Hepatocyte (in vitro differentiated cells): ENCODE results near the gene C4orf51. TPM values are rescaled to one million over a fixed set of nuclear protein-coding genes. Genes with fewer than 3 reads are reported as not detected.

Source experiments
- DNase-seq: peaks from one replicate; pipeline ENCODE4 v3.0.0-alpha.2; 2016; ENCODE audit warnings: low spot score
- H2AFZ ChIP-seq: fragments of 200-600 bp; sonication (generic); 2 replicates; pipeline ENCODE4 v1.6.0; 2016; ENCODE audit warnings: antibody characterized with exemption, mild to moderate bottlenecking
- H3K27ac ChIP-seq: fragments of 200-600 bp; sonication (generic); 2 replicates; pipeline ENCODE4 v1.5.1; 2016; ENCODE audit warnings: mild to moderate bottlenecking
- H3K27me3 ChIP-seq: fragments of 200-600 bp; sonication (generic); 2 replicates; pipeline ENCODE4 v1.6.1; 2016
- H3K36me3 ChIP-seq: fragments of 200-600 bp; sonication (generic); replicated peaks from 2 replicates; pipeline ENCODE4 v1.5.1; 2016; ENCODE audit warnings: low read depth; ENCODE audit not compliant: insufficient read depth
- H3K4me1 ChIP-seq: fragments of 200-600 bp; sonication (generic); 2 replicates; pipeline ENCODE4 v1.5.1; 2016; ENCODE audit warnings: mild to moderate bottlenecking, moderate library complexity; ENCODE audit not compliant: insufficient read depth
- H3K4me2 ChIP-seq: fragments of 200-600 bp; sonication (generic); 2 replicates; pipeline ENCODE4 v1.6.0; 2016
- H3K4me3 ChIP-seq: fragments of 200-600 bp; sonication (generic); 2 replicates; pipeline ENCODE4 v1.5.1; 2016; ENCODE audit warnings: mild to moderate bottlenecking
- H3K79me2 ChIP-seq: fragments of 200-600 bp; sonication (generic); 2 replicates; pipeline ENCODE4 v1.6.0; 2017; ENCODE audit warnings: mild to moderate bottlenecking
- H3K9me2 ChIP-seq: fragments of 200-600 bp; sonication (generic); replicated peaks from 2 replicates; pipeline ENCODE4 v1.6.0; 2017; ENCODE audit warnings: mild to moderate bottlenecking; ENCODE audit not compliant: insufficient read depth
- H3K9me3 ChIP-seq: fragments of 200-600 bp; sonication (generic); 2 replicates; pipeline ENCODE4 v1.5.1; 2016; ENCODE audit warnings: low read depth, mild to moderate bottlenecking
- H4K20me1 ChIP-seq: fragments of 200-600 bp; sonication (generic); 2 replicates; pipeline ENCODE4 v1.6.0; 2016; ENCODE audit warnings: mild to moderate bottlenecking; ENCODE audit not compliant: insufficient read depth, poor library complexity, severe bottlenecking
- EZH2 ChIP-seq: fragments of 200-600 bp; sonication (generic); IDR thresholded peaks from 2 replicates; pipeline ENCODE4 v1.6.1; 2016; ENCODE audit warnings: antibody characterized with exemption, mild to moderate bottlenecking, borderline replicate concordance
- EZH2phosphoT487 ChIP-seq: fragments of 200-600 bp; sonication (generic); IDR thresholded peaks from one replicate; pipeline ENCODE4 v1.6.1; 2018; ENCODE audit warnings: antibody characterized with exemption, mild to moderate bottlenecking, low read depth, moderate library complexity; ENCODE audit not compliant: unreplicated experiment, severe bottlenecking
- WGBS: methylation state at CpG from one replicate; pipeline ENCODE4 v1.1.6; 2016; ENCODE audit warnings: low lambda C conversion rate; ENCODE audit errors: missing lambda C conversion rate; 5-methylcytosine and 5-hydroxymethylcytosine counted together
- polyA plus RNA-seq: library from polyadenylated mRNA; unstranded; fragments of >200 nt; fragmentation: Nextera tagmentation; extraction: Ambion mirVana; gene quantifications from 2 replicates; pipeline ENCODE4 v1.2.1, GENCODE V29; 2016
- total RNA-seq: library from RNA; depleted of rRNA; stranded (reverse); fragments of >200 nt; gene quantifications from 2 replicates; pipeline ENCODE4 v1.2.3, GENCODE V29; 2014
- TF ChIP-seq, protein P1 (sequence below): fragments of 200-600 bp; sonication (generic); IDR thresholded peaks from 2 replicates; pipeline ENCODE4 v1.5.1; 2016; ENCODE audit warnings: antibody characterized with exemption, mild to moderate bottlenecking; ENCODE audit not compliant: poor library complexity

The C4orf51 gene
- total and polyA plus RNA-seq, 2 experiments from 2014 or later: not detected

DNA sequence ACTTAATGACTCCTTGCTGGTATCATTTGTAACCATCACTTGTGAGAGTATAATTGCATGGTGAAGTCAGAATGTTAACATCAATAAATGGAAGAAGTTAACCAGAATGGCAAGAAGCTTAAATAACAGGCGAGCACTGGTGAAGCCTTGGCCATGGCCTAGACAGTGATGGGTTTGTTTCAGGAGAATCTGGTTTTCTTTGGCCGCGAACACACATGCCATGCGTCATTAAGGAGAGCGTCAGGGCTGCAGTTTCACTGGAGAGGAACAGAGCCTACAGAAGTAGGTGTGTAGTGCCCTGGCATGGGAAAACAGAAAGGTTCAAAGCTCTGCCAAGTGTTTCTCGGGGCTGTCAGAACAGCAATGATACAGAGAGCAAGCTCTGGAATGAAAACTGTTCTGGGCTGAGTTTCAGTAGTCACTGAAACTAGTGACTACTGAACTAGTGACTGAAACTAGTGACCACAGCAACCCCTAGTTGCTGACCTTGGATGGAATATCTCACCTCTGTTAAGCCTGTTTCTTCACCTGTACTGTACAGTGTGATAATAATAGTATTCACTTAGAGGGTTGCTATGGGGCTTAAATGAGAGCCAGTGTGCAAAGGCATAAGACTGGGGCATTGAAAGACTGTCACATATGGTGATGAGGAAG, 93.8 kb downstream of the C4orf51 start:
- Histone ChIP-seq H2AFZ (no peak overlapping the region), H4K20me1 (no peaks in the 10 kb centered on the region), H3K4me3 (no peak overlapping the region), H3K4me1 (no peaks in the 10 kb centered on the region), H3K9me3 (no peaks in the 10 kb centered on the region), H3K4me2 (no peak overlapping the region), H3K79me2 (no peaks in the 10 kb centered on the region), H3K27me3 (no peaks in the 10 kb centered on the region), H3K27ac (no peak overlapping the region), H3K36me3 (no peaks in the 10 kb centered on the region), H3K9me2 (no peaks in the 10 kb centered on the region)
- DNase-seq: no peak
- no peak for TF ChIP-seq EZH2phosphoT487
- no peak for TF ChIP-seq EZH2
- TF ChIP-seq, protein P1, sequence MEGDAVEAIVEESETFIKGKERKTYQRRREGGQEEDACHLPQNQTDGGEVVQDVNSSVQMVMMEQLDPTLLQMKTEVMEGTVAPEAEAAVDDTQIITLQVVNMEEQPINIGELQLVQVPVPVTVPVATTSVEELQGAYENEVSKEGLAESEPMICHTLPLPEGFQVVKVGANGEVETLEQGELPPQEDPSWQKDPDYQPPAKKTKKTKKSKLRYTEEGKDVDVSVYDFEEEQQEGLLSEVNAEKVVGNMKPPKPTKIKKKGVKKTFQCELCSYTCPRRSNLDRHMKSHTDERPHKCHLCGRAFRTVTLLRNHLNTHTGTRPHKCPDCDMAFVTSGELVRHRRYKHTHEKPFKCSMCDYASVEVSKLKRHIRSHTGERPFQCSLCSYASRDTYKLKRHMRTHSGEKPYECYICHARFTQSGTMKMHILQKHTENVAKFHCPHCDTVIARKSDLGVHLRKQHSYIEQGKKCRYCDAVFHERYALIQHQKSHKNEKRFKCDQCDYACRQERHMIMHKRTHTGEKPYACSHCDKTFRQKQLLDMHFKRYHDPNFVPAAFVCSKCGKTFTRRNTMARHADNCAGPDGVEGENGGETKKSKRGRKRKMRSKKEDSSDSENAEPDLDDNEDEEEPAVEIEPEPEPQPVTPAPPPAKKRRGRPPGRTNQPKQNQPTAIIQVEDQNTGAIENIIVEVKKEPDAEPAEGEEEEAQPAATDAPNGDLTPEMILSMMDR: no peak
- 94% methylated on average over 6 of the region's 6 CpGs for WGBS

DNA sequence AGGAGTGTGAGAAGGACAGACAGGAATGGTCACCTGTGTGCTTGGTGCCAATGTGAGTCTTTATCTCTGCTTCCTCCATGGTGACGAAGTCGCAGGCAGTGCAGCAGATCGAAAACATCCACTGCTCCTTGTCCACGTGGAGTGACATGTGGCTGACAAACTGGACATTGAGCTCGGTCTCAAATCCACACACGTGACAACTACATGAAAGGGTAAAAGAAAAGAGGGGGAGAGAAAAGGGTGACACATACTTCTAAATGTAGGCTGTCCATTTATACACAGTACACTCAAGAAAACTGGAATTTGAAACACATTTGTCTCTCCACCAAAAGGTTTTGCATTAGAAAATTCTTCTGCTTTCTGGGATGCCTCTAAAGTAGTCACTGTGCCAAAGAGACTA, 94.5 kb downstream of the C4orf51 start:
- Histone ChIP-seq H2AFZ (no peak overlapping the region), H3K9me2 (no peaks in the 10 kb centered on the region), H3K36me3 (no peaks in the 10 kb centered on the region), H3K4me3 (no peak overlapping the region), H4K20me1 (no peaks in the 10 kb centered on the region), H3K27me3 (no peaks in the 10 kb centered on the region), H3K9me3 (no peaks in the 10 kb centered on the region), H3K4me1 (no peaks in the 10 kb centered on the region), H3K79me2 (no peaks in the 10 kb centered on the region), H3K27ac (no peak overlapping the region), H3K4me2 (no peak overlapping the region)
- TF ChIP-seq, protein P1: no peak
- TF ChIP-seq EZH2 (no peak), EZH2phosphoT487 (no peak)
- DNase-seq: no peak
- 93% methylated on average over 6 of the region's 6 CpGs for WGBS

DNA sequence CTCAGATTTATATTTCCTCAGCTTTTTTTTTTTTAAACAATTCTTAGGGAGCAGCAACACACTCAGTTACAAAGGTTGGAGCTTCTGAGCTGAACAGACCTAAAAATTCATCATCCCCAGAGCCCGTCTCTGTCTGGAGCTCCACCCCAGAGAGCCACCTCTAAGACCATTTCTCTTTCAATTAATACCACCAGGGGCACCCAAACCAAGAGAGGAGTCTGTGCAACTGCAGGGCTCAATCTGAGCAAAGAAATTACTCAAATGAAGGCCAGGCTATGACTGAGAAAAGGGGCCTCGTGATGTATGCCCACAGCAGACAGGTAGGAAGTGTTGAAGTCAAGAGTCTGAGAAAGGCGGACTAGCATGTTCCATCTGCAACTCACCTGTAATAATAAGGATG, 95.5 kb downstream of the C4orf51 start:
- Histone ChIP-seq H3K9me3 (no peaks in the 10 kb centered on the region), H3K4me2 (no peak overlapping the region), H3K9me2 (no peaks in the 10 kb centered on the region), H2AFZ (no peak overlapping the region), H3K27ac (no peak overlapping the region), H3K36me3 (no peaks in the 10 kb centered on the region), H3K27me3 (no peaks in the 10 kb centered on the region), H4K20me1 (no peaks in the 10 kb centered on the region), H3K4me1 (no peaks in the 10 kb centered on the region), H3K4me3 (no peak overlapping the region), H3K79me2 (no peaks in the 10 kb centered on the region)
- no peak for TF ChIP-seq EZH2
- 97% methylated on average over 3 of the region's 3 CpGs for WGBS
- no peak for DNase-seq

DNA sequence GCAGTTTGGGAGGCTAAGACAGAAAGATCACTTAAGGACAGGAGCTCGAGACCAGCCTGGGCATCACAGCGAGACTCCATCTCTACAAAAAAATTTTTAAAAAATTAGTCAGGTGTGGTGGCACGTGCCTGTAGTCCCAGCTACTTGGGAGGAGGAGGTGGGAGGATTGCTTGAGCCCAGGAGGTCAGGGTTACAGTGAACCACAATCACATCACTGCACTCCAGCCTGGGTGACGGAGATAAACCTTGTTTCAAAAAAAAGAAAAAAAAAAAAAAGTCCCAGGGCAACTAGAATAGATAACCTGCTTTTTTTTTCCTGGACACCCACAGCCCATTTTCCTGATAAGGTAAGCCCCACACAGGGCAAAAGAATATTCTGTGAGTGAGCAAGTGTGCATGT, 96.3 kb downstream of the C4orf51 start:
- TF ChIP-seq EZH2phosphoT487: no peak
- TF ChIP-seq, protein P1: no peak
- TF ChIP-seq EZH2: no peak
- Histone ChIP-seq H2AFZ (no peak overlapping the region), H3K4me1 (no peaks in the 10 kb centered on the region), H3K27ac (no peak overlapping the region), H3K4me3 (no peak overlapping the region), H3K27me3 (no peaks in the 10 kb centered on the region), H3K9me2 (no peaks in the 10 kb centered on the region), H3K36me3 (no peaks in the 10 kb centered on the region), H3K4me2 (no peak overlapping the region), H3K9me3 (no peaks in the 10 kb centered on the region), H3K79me2 (no peaks in the 10 kb centered on the region), H4K20me1 (no peaks in the 10 kb centered on the region)
- 99% methylated on average over 4 of the region's 4 CpGs for WGBS
- no peak for DNase-seq
